Naive thymus-derived CD8-positive, alpha-beta T cell (primary cell): Measurements from ENCODE around the gene DAB2IP. TPM values are rescaled to one million over a fixed set of nuclear protein-coding genes. Genes with fewer than 3 reads are reported as not detected.
A peak's percentile ranks its signal among the peaks of the same experiment; 100 is the strongest.
"Not testable (repeated sequence)": the region's sequence is repeated elsewhere in the genome, so short reads cannot be mapped to it uniquely, and the experiment has no call there.

ENCODE experiments used
- ATAC-seq, 2 donors: fragments of 150-1000 bp; cut with Tn5 transposase in 1 of 2; sonication (Bioruptor Pico), chemical (Tn5 transposase) in 1 of 2; 1 replicate in 1 of 2; 2 replicates in 1 of 2; pipeline ENCODE4 v1.10.0; 2021; ENCODE audit warnings: mild to moderate bottlenecking in 2 of 2, moderate library complexity in 2 of 2
- POLR2A ChIA-PET: fragments of 350-600 bp; sonication (Branson Sonifier 250); formaldehyde crosslinking; loops from one replicate; lab custom pipeline; 2021; ENCODE audit warnings: antibody characterized with exemption; lab: Charles Lee
- DNase-seq, 10 donors: peaks; one replicate each; pipeline versions ENCODE4 v3.0.0 to v3.0.0-alpha.2; 2020 to 2022
- H3K27ac Mint-ChIP-seq, 10 donors: one replicate each; pipeline ENCODE4 v1.8.0; 2020 to 2022; ENCODE audit warnings: mild to moderate bottlenecking in 10 of 10, mixed read lengths in 10 of 10, moderate library complexity in 4 of 10, inconsistent platforms in 1 of 10
- H3K27me3 Mint-ChIP-seq, 5 donors: one replicate each; pipeline ENCODE4 v1.8.0; 2021 to 2022; ENCODE audit warnings: mixed read lengths in 5 of 5
- H3K36me3 Mint-ChIP-seq, 3 donors: one replicate each; pipeline ENCODE4 v1.8.0; 2020 to 2022; ENCODE audit warnings: mixed read lengths in 3 of 3, mild to moderate bottlenecking in 2 of 3, inconsistent platforms in 1 of 3
- H3K4me1 Mint-ChIP-seq, 4 donors: one replicate each; pipeline ENCODE4 v1.8.0; 2021 to 2022; ENCODE audit warnings: mixed read lengths in 4 of 4
- H3K4me3 Mint-ChIP-seq, 10 donors: one replicate each; pipeline ENCODE4 v1.8.0; 2020 to 2022; ENCODE audit warnings: mild to moderate bottlenecking in 10 of 10, mixed read lengths in 10 of 10, moderate library complexity in 6 of 10, inconsistent platforms in 1 of 10
- H3K9me3 Mint-ChIP-seq, 9 donors: one replicate each; pipeline ENCODE4 v1.8.0; 2020 to 2022; ENCODE audit warnings: mixed read lengths in 9 of 9, mild to moderate bottlenecking in 3 of 9, inconsistent platforms in 1 of 9, moderate library complexity in 1 of 9
- polyA plus RNA-seq, 3 donors: library from polyadenylated mRNA; unstranded; fragments of 300-500 nt; fragmentation: Illumina TruSeq; gene quantifications; one replicate each; pipeline ENCODE4 v1.2.3, GENCODE V29; 2021
- total RNA-seq, 8 experiments: library from RNA in 2 of 8; stranded (reverse) in 2 of 8; gene quantifications; one replicate each; pipeline ENCODE4 v1.2.3 and lab custom pipeline; 2021 to 2026

The DAB2IP gene
- total and polyA plus RNA-seq, 5 experiments from 2014 or later, result not detected

GRCh38 chr9:121783111-121783510, 131.7 kb downstream of the DAB2IP start:
- Mint-ChIP-seq H3K27me3 (peaks cover 0 to 14% (median 4%) of the 10 kb centered on the region in 5 donors), H3K36me3 (peaks cover 0 to 2% (median 0%) of the 10 kb centered on the region in 3 donors), H3K4me1 (peaks cover 8 to 19% (median 16%) of the 10 kb centered on the region in 4 donors), H3K4me3 (peak overlapping the region in 1 of 10 donors; percentile 41), H3K27ac (peak overlapping the region in 2 of 10 donors; percentile 53 to 63), H3K9me3 (peaks cover 0 to 8% (median 4%) of the 10 kb centered on the region in 9 donors)
- DNase-seq (no peak), ATAC-seq (no peak)
- POLR2A ChIA-PET, result no interaction called here

- H3K4me3 Mint-ChIP-seq, result peak overlapping the region in 5 of 10 donors; percentile 22 to 68 (median 36)
- H3K36me3 Mint-ChIP-seq, result peaks cover 0 to 2% (median 0%) of the 10 kb centered on the region in 3 donors
- H3K27me3 Mint-ChIP-seq, result peaks cover 1 to 14% (median 5%) of the 10 kb centered on the region in 5 donors
- H3K27ac Mint-ChIP-seq, result peak overlapping the region in 5 of 10 donors; percentile 14 to 63 (median 52)
- DNase-seq, result peak in 1 of 10 donors; percentile 15
- H3K4me1 Mint-ChIP-seq, result peaks cover 8 to 19% (median 16%) of the 10 kb centered on the region in 4 donors
- POLR2A ChIA-PET, result no interaction called here
- ATAC-seq, result peak in 1 of 2 donors; percentile 23
- H3K9me3 Mint-ChIP-seq, result peaks cover 0 to 5% (median 1%) of the 10 kb centered on the region in 9 donors
These were observed 132.4 kb downstream of the DAB2IP start for GRCh38 chr9:121783521-121784507.

- POLR2A ChIA-PET, result no interaction called here
These were observed 133.4 kb downstream of the DAB2IP start for GRCh38 chr9:121784731-121785411.

GRCh38 chr9:121785673-121786542, 134.5 kb downstream of the DAB2IP start:
- peak overlapping the region in 1 of 10 donors; percentile 10 for H3K4me3 Mint-ChIP-seq
- peaks cover 1 to 16% (median 5%) of the 10 kb centered on the region in 5 donors for H3K27me3 Mint-ChIP-seq
- H3K36me3 Mint-ChIP-seq, result no peaks in the 10 kb centered on the region
- no peak for ATAC-seq
- no peak overlapping the region for H3K27ac Mint-ChIP-seq
- DNase-seq, result no peak
- POLR2A ChIA-PET, result no interaction called here
- peaks cover 8 to 19% (median 16%) of the 10 kb centered on the region in 4 donors for H3K4me1 Mint-ChIP-seq
- no peaks in the 10 kb centered on the region for H3K9me3 Mint-ChIP-seq

More at GRCh38 chr9:121784731-121785411, 133.4 kb downstream of the DAB2IP start:
- H3K36me3 Mint-ChIP-seq, result peaks cover 0 to 2% (median 0%) of the 10 kb centered on the region in 3 donors
- H3K9me3 Mint-ChIP-seq, result peaks cover 0 to 1% (median 0%) of the 10 kb centered on the region in 9 donors
- ATAC-seq, result no peak
- H3K27me3 Mint-ChIP-seq, result peaks cover 1 to 19% (median 9%) of the 10 kb centered on the region in 5 donors
- peaks cover 8 to 19% (median 16%) of the 10 kb centered on the region in 4 donors for H3K4me1 Mint-ChIP-seq
- no peak for DNase-seq
- peak overlapping the region in 2 of 10 donors; percentile 26 to 49 for H3K27ac Mint-ChIP-seq
- no peak overlapping the region for H3K4me3 Mint-ChIP-seq

GRCh38 chr9:121786543-121786948, 135.1 kb downstream of the DAB2IP start:
- POLR2A ChIA-PET, result no interaction called here
- no peaks in the 10 kb centered on the region for H3K9me3 Mint-ChIP-seq
- H3K27me3 Mint-ChIP-seq, result peaks cover 0 to 16% (median 4%) of the 10 kb centered on the region in 5 donors
- peak overlapping the region in 2 of 10 donors; percentile 8 to 21 for H3K27ac Mint-ChIP-seq
- ATAC-seq, result no peak
- DNase-seq, result no peak
- H3K4me1 Mint-ChIP-seq, result peaks cover 8 to 19% (median 16%) of the 10 kb centered on the region in 4 donors
- no peaks in the 10 kb centered on the region for H3K36me3 Mint-ChIP-seq
- H3K4me3 Mint-ChIP-seq, result no peak overlapping the region

- no peak overlapping the region for H3K4me3 Mint-ChIP-seq
- POLR2A ChIA-PET, result no interaction called here
- H3K36me3 Mint-ChIP-seq, result no peaks in the 10 kb centered on the region
- peaks cover 0 to 16% (median 3%) of the 10 kb centered on the region in 5 donors for H3K27me3 Mint-ChIP-seq
- ATAC-seq (no peak), DNase-seq (no peak)
- no peaks in the 10 kb centered on the region for H3K9me3 Mint-ChIP-seq
- peaks cover 8 to 19% (median 16%) of the 10 kb centered on the region in 4 donors for H3K4me1 Mint-ChIP-seq
- H3K27ac Mint-ChIP-seq, result no peak overlapping the region
These were observed 135.6 kb downstream of the DAB2IP start for GRCh38 chr9:121786998-121787422.

GRCh38 chr9:121788686-121789366, 137.4 kb downstream of the DAB2IP start:
- Mint-ChIP-seq H3K4me1 (peaks cover 5 to 8% (median 7%) of the 10 kb centered on the region in 4 donors), H3K27me3 (peaks cover 0 to 10% (median 1%) of the 10 kb centered on the region in 5 donors), H3K4me3 (no peak overlapping the region), H3K36me3 (no peaks in the 10 kb centered on the region), H3K9me3 (no peaks in the 10 kb centered on the region), H3K27ac (peak overlapping the region in 1 of 10 donors; percentile 29)
- POLR2A ChIA-PET, result no interaction called here
- ATAC-seq (no peak), DNase-seq (no peak)

- Mint-ChIP-seq H3K27ac (no peak overlapping the region), H3K4me3 (no peak overlapping the region), H3K4me1 (peaks cover 0 to 5% (median 0%) of the 10 kb centered on the region in 4 donors), H3K27me3 (peaks cover 0 to 10% (median 1%) of the 10 kb centered on the region in 5 donors), H3K9me3 (no peaks in the 10 kb centered on the region), H3K36me3 (no peaks in the 10 kb centered on the region)
- POLR2A ChIA-PET, result no interaction called here
- ATAC-seq (no peak), DNase-seq (no peak)
These were observed 139.4 kb downstream of the DAB2IP start for GRCh38 chr9:121790841-121791240.

- H3K27me3 Mint-ChIP-seq, ATAC-seq, H3K4me3 Mint-ChIP-seq, DNase-seq, H3K27ac Mint-ChIP-seq, H3K36me3 Mint-ChIP-seq, H3K9me3 Mint-ChIP-seq, POLR2A ChIA-PET, H3K4me1 Mint-ChIP-seq: not testable (repeated sequence)
These were observed 141.0 kb downstream of the DAB2IP start for GRCh38 chr9:121792476-121792875.

- H3K36me3 Mint-ChIP-seq, H3K27ac Mint-ChIP-seq, H3K4me3 Mint-ChIP-seq, H3K27me3 Mint-ChIP-seq, ATAC-seq, POLR2A ChIA-PET, H3K4me1 Mint-ChIP-seq, H3K9me3 Mint-ChIP-seq, DNase-seq: not testable (repeated sequence)
These were observed 142.9 kb downstream of the DAB2IP start for GRCh38 chr9:121794334-121794733.

- H3K4me1 Mint-ChIP-seq, result no peaks in the 10 kb centered on the region
- no peaks in the 10 kb centered on the region for H3K9me3 Mint-ChIP-seq
- H3K4me3 Mint-ChIP-seq, result no peak overlapping the region
- H3K27ac Mint-ChIP-seq, result no peak overlapping the region
- ATAC-seq (no peak), DNase-seq (no peak)
- peaks cover 0 to 6% (median 1%) of the 10 kb centered on the region in 5 donors for H3K27me3 Mint-ChIP-seq
- POLR2A ChIA-PET, result no interaction called here
- H3K36me3 Mint-ChIP-seq, result no peaks in the 10 kb centered on the region
These were observed 145.6 kb downstream of the DAB2IP start for GRCh38 chr9:121797081-121797480.
